Neural cell (in vitro differentiated cells): ENCODE measurements around the gene ZNF117.

Experiments used
- CTCF ChIP-seq: fragments of 450-650 bp; IDR thresholded peaks from 2 replicates; pipeline ENCODE4 v1.5.1; 2014; ENCODE audit warnings: antibody characterized with exemption, mild to moderate bottlenecking, moderate library complexity; ENCODE audit not compliant: poor library complexity, severe bottlenecking
- EP300 ChIP-seq: fragments of 450-650 bp; conservative IDR thresholded peaks from 2 replicates; pipeline ENCODE4 v1.6.1; 2014; ENCODE audit warnings: antibody characterized with exemption, mild to moderate bottlenecking, moderate library complexity; ENCODE audit not compliant: poor library complexity, severe bottlenecking
- EZH2 ChIP-seq: fragments of 200-600, 300-800 bp; shearing (Covaris generic), sonication (generic); IDR thresholded peaks from 2 replicates; pipeline ENCODE4 v1.6.1; 2014; ENCODE audit warnings: antibody characterized with exemption, low read length, borderline replicate concordance, mild to moderate bottlenecking; ENCODE audit not compliant: insufficient read depth, poor library complexity, severe bottlenecking
- REST ChIP-seq: IDR thresholded peaks from 2 replicates; pipeline ENCODE4 v1.6.1; 2012; ENCODE audit warnings: borderline replicate concordance
- TAF1 ChIP-seq: IDR thresholded peaks from 2 replicates; pipeline ENCODE4 v1.6.1; 2012; ENCODE audit warnings: low read depth

- no peak for TF ChIP-seq EZH2
- no peak for TF ChIP-seq CTCF
- no peak for TF ChIP-seq REST
- no peak for TF ChIP-seq TAF1
- TF ChIP-seq EP300, result no peak
Measured at GRCh38 chr7:64990936-64991335, at the start of gene ZNF117.
